CD4-positive, alpha-beta T cell treated with Interleukin-12 subunit alpha and Interleukin-12 subunit beta, for 1 hour (primary cell): Measurements from ENCODE around the gene FUBP1.
"Not testable (repeated sequence)": the region's sequence is repeated elsewhere in the genome, so short reads cannot be mapped to it uniquely, and the experiment has no call there.

Source experiments
- DNase-seq: peaks from one replicate; pipeline ENCODE4 v3.0.0-alpha.2; 2020

Gene FUBP1, protein sequence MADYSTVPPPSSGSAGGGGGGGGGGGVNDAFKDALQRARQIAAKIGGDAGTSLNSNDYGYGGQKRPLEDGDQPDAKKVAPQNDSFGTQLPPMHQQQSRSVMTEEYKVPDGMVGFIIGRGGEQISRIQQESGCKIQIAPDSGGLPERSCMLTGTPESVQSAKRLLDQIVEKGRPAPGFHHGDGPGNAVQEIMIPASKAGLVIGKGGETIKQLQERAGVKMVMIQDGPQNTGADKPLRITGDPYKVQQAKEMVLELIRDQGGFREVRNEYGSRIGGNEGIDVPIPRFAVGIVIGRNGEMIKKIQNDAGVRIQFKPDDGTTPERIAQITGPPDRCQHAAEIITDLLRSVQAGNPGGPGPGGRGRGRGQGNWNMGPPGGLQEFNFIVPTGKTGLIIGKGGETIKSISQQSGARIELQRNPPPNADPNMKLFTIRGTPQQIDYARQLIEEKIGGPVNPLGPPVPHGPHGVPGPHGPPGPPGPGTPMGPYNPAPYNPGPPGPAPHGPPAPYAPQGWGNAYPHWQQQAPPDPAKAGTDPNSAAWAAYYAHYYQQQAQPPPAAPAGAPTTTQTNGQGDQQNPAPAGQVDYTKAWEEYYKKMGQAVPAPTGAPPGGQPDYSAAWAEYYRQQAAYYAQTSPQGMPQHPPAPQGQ

GRCh38 chr1:77978969-77979876 lies at the start of gene FUBP1:
Gene FUBP1, minus strand, starts transcription at chr1:77979072. Its CDS starts 68 bp downstream, at chr1:77979004.
- DNase-seq, result peak; percentile 98

GRCh38 chr1:78021134-78021533 lies 42.3 kb upstream of the FUBP1 start:
- DNase-seq, result not testable (repeated sequence)

DNA sequence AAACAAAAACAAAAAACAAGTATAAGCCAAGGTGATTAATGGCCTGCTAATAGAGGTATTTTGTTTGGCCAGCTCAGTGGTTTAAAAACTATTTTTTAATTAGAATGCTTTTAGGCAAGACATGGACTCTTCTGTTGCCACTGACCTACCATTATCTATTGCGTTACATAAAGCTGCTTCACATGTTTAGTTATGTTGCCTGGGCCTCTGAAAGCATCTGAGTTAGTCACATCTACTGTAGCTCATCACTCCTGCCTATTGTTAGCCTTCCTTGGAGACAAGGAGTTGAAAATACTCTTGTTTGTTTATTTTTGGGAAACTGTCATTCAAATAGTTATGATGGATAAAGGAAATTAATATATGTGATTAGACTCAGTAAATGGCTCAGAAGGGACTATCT lies 40.2 kb upstream of the FUBP1 start:
- no peak for DNase-seq

GRCh38 chr1:78015148-78015547 lies 36.3 kb upstream of the FUBP1 start:
- no peak for DNase-seq

GRCh38 chr1:78011050-78011449 lies 32.2 kb upstream of the FUBP1 start:
- no peak for DNase-seq

DNA sequence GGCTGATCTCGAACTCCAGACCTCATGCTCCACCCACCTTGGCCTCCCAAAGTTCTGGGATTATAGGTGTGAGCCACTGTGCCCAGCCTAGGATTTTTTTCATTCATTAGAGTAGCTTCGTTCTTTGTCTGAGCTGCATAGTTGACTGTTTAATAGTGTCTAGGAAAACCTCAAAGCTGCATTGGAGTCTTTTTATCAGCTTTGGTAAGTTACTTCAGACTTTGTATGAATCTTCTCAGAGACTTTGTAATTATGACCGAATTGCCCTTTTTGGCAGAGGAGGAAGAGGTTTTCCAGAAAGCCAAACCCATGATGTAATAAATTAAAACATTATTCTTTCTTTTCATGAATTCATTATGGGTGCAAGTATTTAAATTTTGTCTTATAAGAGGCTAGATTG lies 31.0 kb upstream of the FUBP1 start:
- no peak for DNase-seq

DNA sequence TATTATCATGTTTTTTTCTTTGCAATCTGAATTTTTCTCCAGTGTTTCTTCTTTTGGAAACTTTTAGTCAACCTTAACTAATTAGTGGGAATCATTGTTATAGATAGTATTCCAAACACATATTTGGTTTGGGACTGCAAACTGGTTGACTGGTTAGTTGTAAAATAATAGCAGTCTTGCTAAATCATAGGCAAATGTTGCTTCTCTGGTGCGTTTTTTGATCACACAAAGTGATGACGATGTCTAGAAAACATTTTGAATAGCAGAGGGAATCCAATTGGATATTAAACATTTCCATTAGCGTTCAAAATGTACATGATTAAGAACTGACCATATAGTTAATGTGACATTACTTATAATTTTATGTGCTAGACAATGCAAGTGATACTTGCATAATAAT lies 30.4 kb upstream of the FUBP1 start:
- DNase-seq, result no peak

DNA sequence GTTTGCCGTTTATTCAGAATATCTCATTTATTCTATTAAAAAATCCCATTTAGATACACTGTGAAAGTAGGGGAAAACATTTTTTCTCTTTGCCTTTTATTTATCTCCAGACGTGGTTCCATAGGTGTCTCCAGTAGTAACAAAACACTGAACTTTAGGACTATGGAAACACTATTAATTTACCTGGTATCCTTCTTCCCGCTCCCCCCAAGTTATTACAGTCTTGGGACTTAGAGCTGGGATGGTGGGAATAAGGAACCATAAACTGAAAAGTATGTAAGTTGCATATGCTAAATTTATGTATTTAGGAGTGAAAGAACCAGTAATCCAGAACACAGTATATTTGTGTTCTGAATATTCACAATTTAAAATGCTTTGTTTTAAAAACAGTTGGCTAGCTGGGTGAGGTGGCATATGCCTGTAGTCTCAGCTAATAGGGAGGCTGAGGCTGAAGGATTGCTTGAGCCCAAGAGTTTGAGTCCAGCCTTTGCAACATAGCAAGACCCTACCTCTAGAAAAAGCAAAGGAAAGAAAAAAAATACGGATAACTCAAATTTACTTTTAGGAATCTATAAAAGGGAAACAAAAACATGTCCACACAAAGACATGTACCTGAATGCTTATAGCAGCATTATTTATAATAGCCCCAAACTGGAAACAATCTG lies 28.9 kb upstream of the FUBP1 start:
- DNase-seq, result no peak

DNA sequence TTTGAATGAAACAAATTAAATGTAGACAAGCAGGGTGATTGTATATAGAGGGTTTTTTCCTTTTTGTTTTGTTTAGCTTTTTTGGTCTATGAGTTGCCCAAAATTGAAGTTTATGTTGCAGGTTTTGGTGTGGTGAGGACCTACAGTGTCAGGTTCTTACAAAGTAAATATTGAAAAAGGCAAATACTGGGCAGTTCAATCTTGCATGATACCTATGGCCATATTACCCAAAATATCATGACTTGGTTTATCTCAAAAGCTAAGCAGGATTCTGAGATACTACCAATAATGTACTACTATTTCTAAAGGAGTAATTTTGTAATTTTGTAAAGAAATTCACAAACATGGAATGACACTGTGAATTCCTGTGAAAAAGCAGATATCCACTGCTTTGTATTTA lies 27.6 kb upstream of the FUBP1 start:
- DNase-seq, result no peak

- peak; percentile 27 for DNase-seq
These were observed 26.9 kb upstream of the FUBP1 start for GRCh38 chr1:78005755-78006154.

- no peak for DNase-seq
These were observed 26.5 kb upstream of the FUBP1 start for GRCh38 chr1:78005448-78005722.

DNA sequence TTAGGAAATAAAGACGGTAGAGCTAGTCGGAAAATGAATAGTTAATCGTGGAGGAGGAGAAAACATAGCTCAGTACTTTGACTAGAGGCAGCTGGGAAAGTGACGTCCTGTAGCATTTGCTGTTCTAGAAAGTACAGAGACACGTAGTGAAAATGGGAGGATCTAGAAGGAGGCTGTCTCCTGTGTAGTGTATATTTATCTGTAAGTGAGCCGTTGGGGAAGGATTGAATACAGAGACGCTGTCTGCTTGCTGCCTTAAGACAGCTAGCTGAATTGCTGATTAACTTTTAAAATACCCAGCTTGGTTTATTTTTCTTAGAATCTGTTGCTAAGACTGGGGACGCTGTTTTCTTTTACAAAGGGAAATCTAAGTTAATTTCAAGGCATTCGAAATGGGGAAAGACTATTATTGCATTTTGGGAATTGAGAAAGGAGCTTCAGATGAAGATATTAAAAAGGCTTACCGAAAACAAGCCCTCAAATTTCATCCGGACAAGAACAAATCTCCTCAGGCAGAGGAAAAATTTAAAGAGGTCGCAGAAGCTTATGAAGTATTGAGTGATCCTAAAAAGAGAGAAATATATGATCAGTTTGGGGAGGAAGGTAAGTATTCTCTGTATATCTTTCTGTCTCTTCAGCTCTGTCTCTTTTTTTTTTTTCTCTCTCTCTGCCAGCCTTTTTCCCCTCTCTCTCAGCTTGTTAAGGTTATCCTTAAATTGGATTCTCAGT lies 26.0 kb upstream of the FUBP1 start, which contains the start of gene DNAJB4:
TSS of gene DNAJB4 (plus strand) at position 221 of the 729 bp plus-strand sequence. CDS start at position 393, 172 bp downstream.
- DNase-seq, result peak; percentile 92

- peak; percentile 60 for DNase-seq
These were observed 25.2 kb upstream of the FUBP1 start for GRCh38 chr1:78003882-78004718.

- peak; percentile 12 for DNase-seq
These were observed 24.3 kb upstream of the FUBP1 start for GRCh38 chr1:78003070-78003746.

DNA sequence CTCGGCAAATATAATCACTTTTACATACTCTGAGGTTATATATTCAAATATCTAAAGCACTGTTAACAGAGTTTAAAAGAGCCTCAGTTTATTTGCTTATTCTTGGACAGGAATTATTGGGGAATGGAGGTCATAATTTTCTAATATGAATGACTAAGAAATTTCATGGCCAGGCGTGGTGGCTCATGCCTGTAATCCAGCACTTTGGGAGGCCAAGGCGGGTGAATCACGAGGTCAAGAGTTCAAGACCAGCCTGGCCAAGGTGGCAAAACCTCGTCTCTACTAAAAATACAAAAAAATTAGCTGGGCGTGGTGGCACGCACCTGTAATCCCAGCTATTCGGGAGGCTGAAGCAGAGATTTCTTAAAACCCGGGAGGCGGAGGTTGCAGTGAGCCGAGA lies 21.7 kb upstream of the FUBP1 start:
- not testable (repeated sequence) for DNase-seq

GRCh38 chr1:77996734-77997133 lies 17.9 kb upstream of the FUBP1 start:
- no peak for DNase-seq

DNA sequence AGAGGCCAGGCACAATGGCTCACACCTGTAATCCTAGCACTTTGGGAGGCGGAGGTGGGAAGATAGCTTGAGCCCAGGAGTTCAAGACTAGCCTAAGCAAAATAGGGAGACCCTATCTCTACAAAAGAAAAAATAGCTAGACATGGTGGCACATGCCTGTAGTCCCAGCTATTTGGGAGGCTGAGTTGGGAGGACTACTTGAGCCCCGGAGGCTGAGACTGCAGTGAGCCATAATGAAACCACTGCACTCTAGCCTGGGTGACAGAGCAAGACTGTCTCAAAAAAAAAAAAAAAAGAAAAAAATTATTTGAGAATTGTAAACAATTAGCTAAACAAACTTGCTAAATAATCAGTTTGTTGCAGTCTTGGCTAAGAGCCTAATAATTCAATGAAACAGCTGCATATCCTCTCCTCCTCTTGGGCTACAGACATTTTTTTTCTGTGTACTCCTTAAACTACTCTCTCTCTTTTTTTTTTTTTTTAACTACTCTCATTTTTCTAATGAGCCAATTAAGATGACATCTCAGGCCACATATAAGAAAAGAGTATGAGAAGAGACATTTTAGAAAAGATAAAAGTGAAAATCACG lies 15.3 kb upstream of the FUBP1 start:
- no peak for DNase-seq

DNA sequence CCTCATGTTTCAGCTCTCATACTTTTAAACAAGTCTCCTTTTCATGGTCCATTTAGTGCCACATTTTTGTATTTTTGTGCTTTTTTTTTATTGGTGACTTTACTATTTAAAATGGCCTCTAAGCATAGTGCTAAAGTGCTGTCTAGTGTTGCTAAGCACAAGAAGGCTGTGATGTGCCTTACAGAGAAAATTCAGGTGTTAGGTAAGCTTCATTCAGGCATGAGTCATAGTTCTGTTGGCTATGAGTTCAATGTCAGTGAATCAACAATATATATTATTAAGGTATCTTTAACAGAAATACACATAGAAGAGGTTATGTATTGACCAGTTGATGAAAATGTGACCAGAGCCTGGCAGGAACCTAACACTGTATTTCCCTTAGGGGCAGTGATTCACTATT lies 12.8 kb upstream of the FUBP1 start:
- DNase-seq, result no peak

DNA sequence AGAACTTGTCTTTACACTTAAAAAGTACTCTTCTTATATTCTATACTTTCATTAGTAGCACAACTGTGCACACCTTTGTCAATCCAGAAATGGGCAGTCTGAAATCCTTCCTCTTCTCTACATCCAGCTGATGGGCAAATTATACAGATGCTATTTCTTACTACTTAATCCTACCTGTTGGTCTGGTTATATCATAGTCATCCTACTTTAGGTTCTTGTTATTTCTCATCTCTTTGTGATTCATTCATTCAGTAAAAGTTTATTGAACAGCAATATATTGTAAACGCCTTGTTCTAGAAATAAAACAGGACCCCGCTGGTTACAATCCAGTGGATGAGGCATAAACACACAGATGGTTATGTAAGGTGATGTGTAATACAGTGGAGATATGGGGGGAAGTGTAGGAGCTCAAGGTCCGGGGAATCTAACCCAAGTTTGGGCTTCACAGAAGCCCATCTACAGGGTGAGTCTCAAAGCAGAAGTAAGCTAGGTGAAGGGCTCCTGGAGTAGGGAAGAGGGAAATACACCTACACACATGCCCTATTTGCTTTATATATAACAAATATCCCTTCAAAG lies 11.8 kb upstream of the FUBP1 start:
- DNase-seq, result no peak

GRCh38 chr1:77989744-77990143 lies 10.9 kb upstream of the FUBP1 start:
- no peak for DNase-seq
